ENCODE results near the gene PEX5L.

DNA sequence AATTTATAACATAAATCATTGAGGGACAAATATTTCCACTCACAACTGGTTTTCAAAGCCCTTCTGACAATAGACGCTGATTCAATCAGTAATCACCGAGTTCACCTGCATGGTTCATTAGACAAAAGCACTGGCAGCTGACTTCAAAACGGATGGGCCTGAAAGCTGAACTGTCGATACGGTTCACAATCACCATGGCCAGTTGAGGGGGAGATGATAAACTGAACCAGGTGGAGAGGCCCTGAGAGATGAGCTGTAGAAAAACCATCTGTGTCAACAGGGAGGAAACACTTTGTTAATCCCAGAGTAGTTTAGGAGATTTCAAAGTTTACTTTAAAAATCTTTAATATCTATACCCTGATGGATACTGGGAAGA is 75.0 kb downstream of the PEX5L start:
- no peak for TF ChIP-seq POLR2A (IDR thresholded peaks at IDR 0.05)
- TF ChIP-seq, protein P1, sequence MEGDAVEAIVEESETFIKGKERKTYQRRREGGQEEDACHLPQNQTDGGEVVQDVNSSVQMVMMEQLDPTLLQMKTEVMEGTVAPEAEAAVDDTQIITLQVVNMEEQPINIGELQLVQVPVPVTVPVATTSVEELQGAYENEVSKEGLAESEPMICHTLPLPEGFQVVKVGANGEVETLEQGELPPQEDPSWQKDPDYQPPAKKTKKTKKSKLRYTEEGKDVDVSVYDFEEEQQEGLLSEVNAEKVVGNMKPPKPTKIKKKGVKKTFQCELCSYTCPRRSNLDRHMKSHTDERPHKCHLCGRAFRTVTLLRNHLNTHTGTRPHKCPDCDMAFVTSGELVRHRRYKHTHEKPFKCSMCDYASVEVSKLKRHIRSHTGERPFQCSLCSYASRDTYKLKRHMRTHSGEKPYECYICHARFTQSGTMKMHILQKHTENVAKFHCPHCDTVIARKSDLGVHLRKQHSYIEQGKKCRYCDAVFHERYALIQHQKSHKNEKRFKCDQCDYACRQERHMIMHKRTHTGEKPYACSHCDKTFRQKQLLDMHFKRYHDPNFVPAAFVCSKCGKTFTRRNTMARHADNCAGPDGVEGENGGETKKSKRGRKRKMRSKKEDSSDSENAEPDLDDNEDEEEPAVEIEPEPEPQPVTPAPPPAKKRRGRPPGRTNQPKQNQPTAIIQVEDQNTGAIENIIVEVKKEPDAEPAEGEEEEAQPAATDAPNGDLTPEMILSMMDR (IDR thresholded peaks at IDR 0.05): no peak
